Measurements from ENCODE around the gene TGM2.

TGM2 gene

DNA sequence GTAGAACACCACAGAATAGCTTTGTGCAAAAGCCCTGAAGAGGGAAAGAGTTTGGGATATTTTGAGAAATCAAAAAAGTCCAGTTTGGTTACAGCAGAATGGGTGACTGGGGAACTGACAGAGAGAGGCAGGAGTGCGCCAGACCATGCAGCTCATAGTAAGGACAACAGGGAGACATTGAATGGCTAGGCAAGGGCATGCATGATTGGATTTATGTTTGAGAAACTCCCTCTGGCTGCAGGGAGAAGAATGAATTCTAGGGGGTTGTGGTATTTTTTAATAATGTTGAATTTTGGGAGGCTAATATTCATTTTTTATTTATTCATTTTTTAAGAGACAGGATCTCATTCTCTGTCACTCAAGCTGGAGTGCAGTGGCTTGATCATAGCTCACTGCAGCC is 49.9 kb downstream of the TGM2 start:
- no peak for DNase-seq (ENCODE audit: low read depth)
- TF ChIP-seq, protein P1, sequence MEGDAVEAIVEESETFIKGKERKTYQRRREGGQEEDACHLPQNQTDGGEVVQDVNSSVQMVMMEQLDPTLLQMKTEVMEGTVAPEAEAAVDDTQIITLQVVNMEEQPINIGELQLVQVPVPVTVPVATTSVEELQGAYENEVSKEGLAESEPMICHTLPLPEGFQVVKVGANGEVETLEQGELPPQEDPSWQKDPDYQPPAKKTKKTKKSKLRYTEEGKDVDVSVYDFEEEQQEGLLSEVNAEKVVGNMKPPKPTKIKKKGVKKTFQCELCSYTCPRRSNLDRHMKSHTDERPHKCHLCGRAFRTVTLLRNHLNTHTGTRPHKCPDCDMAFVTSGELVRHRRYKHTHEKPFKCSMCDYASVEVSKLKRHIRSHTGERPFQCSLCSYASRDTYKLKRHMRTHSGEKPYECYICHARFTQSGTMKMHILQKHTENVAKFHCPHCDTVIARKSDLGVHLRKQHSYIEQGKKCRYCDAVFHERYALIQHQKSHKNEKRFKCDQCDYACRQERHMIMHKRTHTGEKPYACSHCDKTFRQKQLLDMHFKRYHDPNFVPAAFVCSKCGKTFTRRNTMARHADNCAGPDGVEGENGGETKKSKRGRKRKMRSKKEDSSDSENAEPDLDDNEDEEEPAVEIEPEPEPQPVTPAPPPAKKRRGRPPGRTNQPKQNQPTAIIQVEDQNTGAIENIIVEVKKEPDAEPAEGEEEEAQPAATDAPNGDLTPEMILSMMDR (IDR thresholded peaks at IDR 0.05; ENCODE audit: insufficient read depth, low read depth, low read length, missing control alignments): no peak
- H3K4me3 ChIP-seq (ENCODE audit: low read depth, low read length): no peak overlapping the region

DNA sequence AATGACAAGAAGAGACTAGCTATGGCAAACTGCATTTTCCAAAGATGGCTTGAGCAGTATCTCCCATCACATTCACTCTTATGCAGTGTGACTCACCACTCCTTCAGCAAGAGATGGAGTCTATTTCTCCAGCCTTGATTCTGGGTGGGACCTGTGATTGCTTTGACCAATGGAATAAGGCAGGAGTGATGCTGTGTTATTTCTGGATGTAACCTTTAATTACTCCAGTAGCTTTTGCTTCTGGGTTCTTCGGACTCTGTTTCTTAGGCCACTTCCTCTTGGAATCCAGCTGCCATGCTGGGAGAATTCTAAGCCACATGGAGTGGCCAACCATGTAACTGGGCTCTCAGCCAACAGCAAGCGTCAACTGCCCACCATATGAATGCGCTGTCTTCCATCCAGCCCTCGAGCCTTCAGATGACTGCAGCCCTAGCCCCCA is 50.7 kb downstream of the TGM2 start:
- TF ChIP-seq, protein P1 (IDR thresholded peaks at IDR 0.05; ENCODE audit: insufficient read depth, low read depth, low read length, missing control alignments): no peak

DNA sequence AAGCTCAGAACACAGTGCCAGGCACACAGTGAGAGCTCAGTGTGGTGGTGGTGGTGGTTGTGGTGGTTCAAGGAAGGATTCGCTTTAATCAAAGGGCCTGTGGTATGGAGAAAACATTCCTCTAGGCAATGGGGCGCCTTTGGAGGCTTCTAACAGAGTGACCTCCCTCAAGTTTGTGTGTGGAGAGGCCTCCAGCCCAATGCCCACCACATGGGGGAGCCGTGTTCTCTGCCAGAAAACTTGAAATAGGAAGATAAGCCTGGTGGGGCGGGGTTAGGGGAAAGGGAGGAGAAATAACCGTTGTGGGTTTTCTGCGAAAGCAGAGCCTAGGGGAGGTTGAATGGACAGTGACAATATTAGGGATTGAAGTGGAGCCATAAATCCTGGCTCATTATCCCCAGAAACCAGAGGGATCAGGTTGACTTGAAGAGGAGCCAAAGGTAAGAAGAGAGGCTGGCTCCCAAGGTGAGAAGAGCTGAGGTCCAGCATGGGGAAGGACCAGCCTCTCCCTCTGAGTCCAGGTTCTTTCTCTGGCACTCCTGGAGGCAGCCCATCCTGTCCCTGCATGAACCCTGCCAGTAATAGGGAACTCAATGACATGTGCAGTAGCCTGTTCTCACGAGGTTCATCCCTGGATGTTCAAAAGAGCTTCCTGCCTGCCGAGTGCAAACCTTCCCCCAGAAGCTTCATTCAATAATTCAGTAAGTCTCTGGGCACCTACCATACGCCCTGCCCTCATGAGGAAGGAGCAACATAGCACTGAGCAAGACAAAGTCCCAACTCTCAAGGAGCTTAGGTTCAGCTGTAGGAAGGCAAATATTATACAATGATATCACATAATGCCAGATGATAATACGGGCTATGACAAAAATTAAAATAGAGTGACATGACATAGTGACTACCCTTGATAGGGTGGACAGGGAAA is 51.4 kb downstream of the TGM2 start:
- no peak overlapping the region for H3K4me3 ChIP-seq (ENCODE audit: low read depth, low read length)
- TF ChIP-seq, protein P1 (IDR thresholded peaks at IDR 0.05; ENCODE audit: insufficient read depth, low read depth, low read length, missing control alignments): peak; percentile 13
- DNase-seq (ENCODE audit: low read depth): peak; percentile 30

More for the DNA sequence above, 50.7 kb downstream of the TGM2 start:
- no peak overlapping the region for H3K4me3 ChIP-seq (ENCODE audit: low read depth, low read length)
- no peak for DNase-seq (ENCODE audit: low read depth)

DNA sequence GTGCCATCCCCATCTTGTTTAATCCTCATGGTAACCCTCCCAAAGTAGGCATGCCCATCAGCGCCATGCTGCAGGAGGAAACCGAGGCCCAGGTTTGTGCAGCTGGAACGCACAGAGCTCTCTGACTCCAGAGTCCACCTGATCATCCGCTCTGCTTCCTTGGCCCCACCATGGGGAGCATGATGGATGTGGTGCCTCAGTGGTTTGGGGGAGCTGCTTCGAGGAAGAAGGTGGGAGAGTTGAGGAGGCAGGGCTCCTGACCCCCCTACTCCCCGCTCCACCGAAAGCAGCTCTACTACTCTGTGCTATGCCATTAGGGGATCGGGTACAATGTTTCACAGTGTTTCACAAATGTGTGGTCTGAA is 52.2 kb downstream of the TGM2 start:
- DNase-seq (ENCODE audit: low read depth): no peak
- TF ChIP-seq, protein P1 (IDR thresholded peaks at IDR 0.05; ENCODE audit: insufficient read depth, low read depth, low read length, missing control alignments): no peak

DNA sequence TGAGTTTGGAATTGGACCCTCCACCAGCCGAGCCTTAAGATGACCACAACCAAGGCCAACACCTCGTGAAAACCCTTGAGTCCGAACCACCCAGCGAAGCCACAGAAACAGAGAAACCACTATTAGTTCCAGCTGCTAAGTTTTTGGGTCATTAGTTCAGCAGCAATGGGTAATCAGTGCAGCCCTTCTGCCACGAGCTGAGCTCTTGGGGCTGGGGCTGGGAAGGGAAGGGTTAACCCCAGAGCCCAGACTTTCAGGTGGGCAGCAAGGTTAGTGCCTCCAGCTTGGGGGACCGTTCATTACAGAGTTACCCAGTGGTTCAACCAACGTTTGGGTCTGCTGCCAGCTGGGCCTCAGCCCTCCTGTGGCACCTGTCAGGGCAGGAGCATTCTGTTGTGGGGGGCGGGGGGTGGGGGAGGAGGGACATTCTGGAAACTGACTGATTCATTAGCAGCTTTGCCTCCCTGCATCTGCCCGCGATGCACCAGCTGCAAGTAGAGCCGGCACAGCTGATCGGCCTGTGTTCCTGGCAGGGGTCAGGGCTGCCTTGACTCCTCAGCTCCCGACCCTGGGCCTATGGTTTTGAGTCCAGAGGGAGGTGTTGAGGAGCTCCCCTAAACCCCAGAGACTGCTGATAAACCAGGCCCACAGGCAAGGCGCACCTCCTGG is 52.7 kb downstream of the TGM2 start:
- no peak overlapping the region for H3K4me3 ChIP-seq (ENCODE audit: low read depth, low read length)

More for the DNA sequence above, 52.2 kb downstream of the TGM2 start:
- H3K4me3 ChIP-seq (ENCODE audit: low read depth, low read length): no peak overlapping the region

DNA sequence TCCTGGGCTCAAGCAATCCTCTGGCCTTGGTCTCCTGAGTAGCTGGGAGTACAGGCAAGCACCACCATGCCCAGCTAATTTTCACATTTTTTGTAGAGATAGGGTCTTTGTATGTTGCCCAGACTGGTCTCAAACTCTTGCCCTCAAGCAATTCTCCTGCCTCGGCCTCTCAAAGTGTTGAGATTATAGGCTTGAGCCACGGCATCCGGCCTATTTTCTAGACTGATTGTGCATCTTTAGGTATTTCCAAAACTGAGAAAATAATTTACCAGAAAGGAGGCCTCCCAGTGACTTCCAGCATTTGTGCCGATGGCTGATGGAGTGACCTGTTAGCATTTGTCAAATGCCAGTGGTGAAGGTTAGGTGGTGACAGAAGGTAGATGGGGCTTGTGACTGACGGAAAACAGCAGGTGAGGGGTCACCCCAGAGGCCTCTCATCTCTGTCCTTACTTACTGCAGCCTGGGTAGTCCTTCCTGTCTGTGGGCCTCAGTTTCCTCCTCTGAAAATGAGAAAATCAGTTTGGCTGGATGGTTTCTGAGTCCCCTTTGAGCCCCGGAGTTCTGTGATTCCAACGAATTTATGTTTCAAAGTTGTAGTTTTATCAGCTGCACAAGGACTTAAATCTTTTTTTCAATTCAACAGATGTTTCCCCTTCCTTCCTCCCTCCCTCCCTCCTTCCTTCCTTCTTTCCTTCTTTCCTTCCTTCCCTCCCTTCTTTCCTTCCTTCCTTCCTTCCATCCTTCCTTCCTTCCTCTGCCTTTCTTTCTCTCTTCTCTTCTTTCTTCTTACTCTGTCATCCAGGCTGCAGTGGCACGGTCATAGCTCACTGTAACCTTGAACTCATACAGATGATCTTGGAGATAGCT is 53.5 kb downstream of the TGM2 start:
- no peak overlapping the region for H3K4me3 ChIP-seq (ENCODE audit: low read depth, low read length)
- TF ChIP-seq, protein P1 (IDR thresholded peaks at IDR 0.05; ENCODE audit: insufficient read depth, low read depth, low read length, missing control alignments): no peak
- no peak for DNase-seq (ENCODE audit: low read depth)

More for the DNA sequence above, 52.7 kb downstream of the TGM2 start:
- no peak for DNase-seq (ENCODE audit: low read depth)
- TF ChIP-seq, protein P1 (IDR thresholded peaks at IDR 0.05; ENCODE audit: insufficient read depth, low read depth, low read length, missing control alignments): no peak

Measured in GM12865 (cell line).